ENCODE measurements around the gene LSM5.
A peak's percentile ranks its signal among the peaks of the same experiment; 100 is the strongest.

The LSM5 gene

GRCh38 chr7:32539366-32539765, 49.2 kb upstream of the LSM5 start (continued):
- TF ChIP-seq OSR1 (CRISPR knock-in tag; IDR thresholded peaks at IDR 0.05) (no peak), ESRRG (CRISPR knock-in tag; IDR thresholded peaks at IDR 0.05) (no peak), TCF4 (CRISPR knock-in tag; IDR thresholded peaks at IDR 0.05; ENCODE audit: borderline replicate concordance) (no peak), ZNF70 (CRISPR knock-in tag; IDR thresholded peaks at IDR 0.05) (no peak), ZFP3 (CRISPR knock-in tag; IDR thresholded peaks at IDR 0.05) (no peak), CSDC2 (CRISPR knock-in tag; IDR thresholded peaks at IDR 0.05) (no peak), ARNTL (CRISPR knock-in tag; IDR thresholded peaks at IDR 0.05; ENCODE audit: borderline replicate concordance, low read depth) (no peak)

GRCh38 chr7:32537760-32538159, 47.6 kb upstream of the LSM5 start:
- TF ChIP-seq SNAI2 (CRISPR knock-in tag; IDR thresholded peaks at IDR 0.05), result no peak
- TF ChIP-seq CSDC2 (CRISPR knock-in tag; IDR thresholded peaks at IDR 0.05), result no peak
- no peak for TF ChIP-seq ESRRG (CRISPR knock-in tag; IDR thresholded peaks at IDR 0.05)
- no peak for TF ChIP-seq ZFP3 (CRISPR knock-in tag; IDR thresholded peaks at IDR 0.05)
- no peak for TF ChIP-seq PPARA (CRISPR knock-in tag; IDR thresholded peaks at IDR 0.05; ENCODE audit: borderline replicate concordance)
- TF ChIP-seq GLIS3 (CRISPR knock-in tag; IDR thresholded peaks at IDR 0.05), result no peak
- no peak for ATAC-seq

DNA sequence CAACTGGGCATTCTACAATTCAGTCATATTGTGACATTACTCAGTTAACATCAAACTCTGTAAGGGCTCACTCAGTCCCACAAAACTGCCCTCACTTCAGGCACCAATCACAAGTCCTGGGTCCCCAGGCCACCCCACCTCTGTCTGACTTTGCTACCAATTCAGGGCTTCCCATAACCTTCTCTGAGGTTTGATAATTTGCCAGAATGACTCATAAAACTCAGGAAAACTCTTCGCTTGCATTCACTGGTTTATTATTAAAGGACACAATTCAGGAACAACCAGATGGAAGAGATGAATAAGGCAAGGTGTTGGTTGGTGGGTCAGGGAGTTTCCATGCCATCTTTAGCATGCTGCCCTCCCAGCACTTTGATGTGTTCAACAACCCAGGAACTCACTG, 46.4 kb upstream of the LSM5 start:
- TF ChIP-seq ZFP3 (CRISPR knock-in tag; IDR thresholded peaks at IDR 0.05), result 0 out of 2 replicates have a peak, but pooled peaks have one; percentile 69
- TF ChIP-seq, protein P1, sequence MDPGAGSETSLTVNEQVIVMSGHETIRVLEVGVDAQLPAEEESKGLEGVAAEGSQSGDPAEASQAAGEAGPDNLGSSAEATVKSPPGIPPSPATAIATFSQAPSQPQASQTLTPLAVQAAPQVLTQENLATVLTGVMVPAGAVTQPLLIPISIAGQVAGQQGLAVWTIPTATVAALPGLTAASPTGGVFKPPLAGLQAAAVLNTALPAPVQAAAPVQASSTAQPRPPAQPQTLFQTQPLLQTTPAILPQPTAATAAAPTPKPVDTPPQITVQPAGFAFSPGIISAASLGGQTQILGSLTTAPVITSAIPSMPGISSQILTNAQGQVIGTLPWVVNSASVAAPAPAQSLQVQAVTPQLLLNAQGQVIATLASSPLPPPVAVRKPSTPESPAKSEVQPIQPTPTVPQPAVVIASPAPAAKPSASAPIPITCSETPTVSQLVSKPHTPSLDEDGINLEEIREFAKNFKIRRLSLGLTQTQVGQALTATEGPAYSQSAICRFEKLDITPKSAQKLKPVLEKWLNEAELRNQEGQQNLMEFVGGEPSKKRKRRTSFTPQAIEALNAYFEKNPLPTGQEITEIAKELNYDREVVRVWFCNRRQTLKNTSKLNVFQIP (CRISPR knock-in tag; IDR thresholded peaks at IDR 0.05; ENCODE audit: borderline replicate concordance, low read depth), result no peak
- TF ChIP-seq ZC3H10 (CRISPR knock-in tag; IDR thresholded peaks at IDR 0.05), result no peak
- no peak for TF ChIP-seq RARB (CRISPR knock-in tag; IDR thresholded peaks at IDR 0.05)
- TF ChIP-seq ISL1 (CRISPR knock-in tag; IDR thresholded peaks at IDR 0.05), result no peak
- no peak for TF ChIP-seq PATZ1 (CRISPR knock-in tag; IDR thresholded peaks at IDR 0.05; ENCODE audit: borderline replicate concordance)
- TF ChIP-seq TSHZ2 (CRISPR knock-in tag; IDR thresholded peaks at IDR 0.05), result no peak
- TF ChIP-seq SNAI2 (CRISPR knock-in tag; IDR thresholded peaks at IDR 0.05), result no peak
- ATAC-seq, result peak; percentile 79

GRCh38 chr7:32536016-32536415, 45.8 kb upstream of the LSM5 start:
- ATAC-seq, result no peak
- TF ChIP-seq ZFP30 (CRISPR knock-in tag; IDR thresholded peaks at IDR 0.05) (no peak), SNAI2 (CRISPR knock-in tag; IDR thresholded peaks at IDR 0.05) (no peak)

- no peak for TF ChIP-seq ZNF565 (CRISPR knock-in tag; conservative IDR thresholded peaks at IDR 0.05; ENCODE audit: low read depth)
- TF ChIP-seq RARB (CRISPR knock-in tag; IDR thresholded peaks at IDR 0.05), result no peak
- no peak for TF ChIP-seq PATZ1 (CRISPR knock-in tag; IDR thresholded peaks at IDR 0.05; ENCODE audit: borderline replicate concordance)
- TF ChIP-seq TOX (CRISPR knock-in tag; IDR thresholded peaks at IDR 0.05; ENCODE audit: borderline replicate concordance), result no peak
- TF ChIP-seq, protein P2, sequence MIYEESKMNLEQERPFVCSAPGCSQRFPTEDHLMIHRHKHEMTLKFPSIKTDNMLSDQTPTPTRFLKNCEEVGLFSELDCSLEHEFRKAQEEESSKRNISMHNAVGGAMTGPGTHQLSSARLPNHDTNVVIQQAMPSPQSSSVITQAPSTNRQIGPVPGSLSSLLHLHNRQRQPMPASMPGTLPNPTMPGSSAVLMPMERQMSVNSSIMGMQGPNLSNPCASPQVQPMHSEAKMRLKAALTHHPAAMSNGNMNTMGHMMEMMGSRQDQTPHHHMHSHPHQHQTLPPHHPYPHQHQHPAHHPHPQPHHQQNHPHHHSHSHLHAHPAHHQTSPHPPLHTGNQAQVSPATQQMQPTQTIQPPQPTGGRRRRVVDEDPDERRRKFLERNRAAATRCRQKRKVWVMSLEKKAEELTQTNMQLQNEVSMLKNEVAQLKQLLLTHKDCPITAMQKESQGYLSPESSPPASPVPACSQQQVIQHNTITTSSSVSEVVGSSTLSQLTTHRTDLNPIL (CRISPR knock-in tag; IDR thresholded peaks at IDR 0.05; ENCODE audit: low read depth), result no peak
- no peak for ATAC-seq
These were observed 45.1 kb upstream of the LSM5 start for GRCh38 chr7:32535162-32535702.
